GM18873 (cell line): ENCODE measurements around the gene CCDC97.
A peak's percentile ranks its signal among the peaks of the same experiment; 100 is the strongest.
"Not testable (repeated sequence)": the region's sequence is repeated elsewhere in the genome, so short reads cannot be mapped to it uniquely, and the experiment has no call there.

ENCODE experiments used
- ATAC-seq: cut with Tn5 transposase; IDR thresholded peaks from one replicate; pipeline ENCODE4 v1.9.1; 2021; ENCODE audit warnings: mild to moderate bottlenecking, moderate library complexity, moderate number of reproducible peaks; ENCODE audit not compliant: unreplicated experiment, low FRiP score

Gene CCDC97

GRCh38 chr19:41330946-41331678 lies 21.1 kb downstream of the CCDC97 start:
- no peak for ATAC-seq

- no peak for ATAC-seq
These were observed 22.0 kb downstream of the CCDC97 start for GRCh38 chr19:41332000-41332399.

GRCh38 chr19:41332468-41332867 lies 22.5 kb downstream of the CCDC97 start:
- ATAC-seq = no peak

GRCh38 chr19:41334793-41335192 lies 24.8 kb downstream of the CCDC97 start:
- no peak for ATAC-seq

GRCh38 chr19:41335467-41335866 lies 25.5 kb downstream of the CCDC97 start:
- ATAC-seq = no peak

GRCh38 chr19:41339936-41340335 lies 30.0 kb downstream of the CCDC97 start:
- no peak for ATAC-seq

GRCh38 chr19:41341669-41342490 lies 31.9 kb downstream of the CCDC97 start:
- no peak for ATAC-seq

- no peak for ATAC-seq
These were observed 34.2 kb downstream of the CCDC97 start for GRCh38 chr19:41344162-41344561.

GRCh38 chr19:41346916-41347315 lies 36.9 kb downstream of the CCDC97 start:
- not testable (repeated sequence) for ATAC-seq

- ATAC-seq = no peak
These were observed 40.9 kb downstream of the CCDC97 start for GRCh38 chr19:41350735-41351338.

GRCh38 chr19:41351339-41352245 lies 41.6 kb downstream of the CCDC97 start:
- no peak for ATAC-seq

- no peak for ATAC-seq
These were observed 42.3 kb downstream of the CCDC97 start for GRCh38 chr19:41352279-41352608.

- no peak for ATAC-seq
These were observed 42.9 kb downstream of the CCDC97 start for GRCh38 chr19:41352609-41353465.

- peak; percentile 31 for ATAC-seq
These were observed 43.7 kb downstream of the CCDC97 start, which contains the start of gene TGFB1 for GRCh38 chr19:41353466-41354342. TGFB1 (minus strand) TSS chr19:41353922; CDS start chr19:41353044, 878 bp downstream.

GRCh38 chr19:41354343-41354953 lies 44.5 kb downstream of the CCDC97 start:
- no peak for ATAC-seq

GRCh38 chr19:41355035-41355434 lies 45.1 kb downstream of the CCDC97 start:
- ATAC-seq = no peak

- ATAC-seq = no peak
These were observed 45.8 kb downstream of the CCDC97 start for GRCh38 chr19:41355802-41356201.
